Mucosa of stomach (tissue), 1 donor: ENCODE data around the gene PRR18.

Experiments
- H3K27me3 ChIP-seq: one replicate; pipeline ENCODE4 v1.7.0; 2013; ENCODE audit warnings: mild to moderate bottlenecking, low read length; ENCODE audit not compliant: control insufficient read depth, insufficient read depth
- H3K36me3 ChIP-seq: one replicate; pipeline ENCODE4 v1.7.0; 2013; ENCODE audit warnings: low read length; ENCODE audit not compliant: control insufficient read depth, insufficient read depth
- H3K4me1 ChIP-seq: one replicate; pipeline ENCODE4 v1.7.0; 2013; ENCODE audit warnings: mild to moderate bottlenecking, low read length; ENCODE audit not compliant: control insufficient read depth, insufficient read depth
- H3K4me3 ChIP-seq: one replicate; pipeline ENCODE4 v1.7.0; 2013; ENCODE audit warnings: low read length
- H3K9ac ChIP-seq: one replicate; pipeline ENCODE4 v1.7.0; 2013; ENCODE audit warnings: mild to moderate bottlenecking, low read length, moderate library complexity
- H3K9me3 ChIP-seq: one replicate; pipeline ENCODE4 v1.7.0; 2013; ENCODE audit warnings: mild to moderate bottlenecking, low read length, moderate library complexity; ENCODE audit not compliant: control insufficient read depth
- donor health status: Pancreatic carcinoma.

PRR18 gene

DNA sequence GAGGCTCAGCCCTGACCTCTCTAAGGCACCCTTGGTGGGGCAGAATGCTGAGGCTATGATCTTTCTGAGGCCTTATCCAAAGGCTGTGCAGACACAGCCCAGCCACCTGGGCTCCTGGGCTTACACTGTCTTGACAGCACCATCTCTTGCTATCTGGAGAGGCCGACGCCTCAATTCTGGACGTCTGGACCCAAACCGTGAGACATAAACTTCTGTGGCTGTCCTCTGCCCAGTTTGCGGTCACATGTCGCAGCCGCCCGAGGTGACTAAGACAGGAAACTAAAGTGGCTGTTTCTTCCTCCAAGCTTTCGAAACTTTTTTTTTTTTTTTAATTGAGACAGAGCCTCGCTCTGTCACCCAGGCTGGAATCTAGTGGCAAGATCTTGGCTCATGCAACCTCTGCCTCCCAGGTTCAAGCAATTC lies 49.3 kb downstream of the PRR18 start:
- H3K4me3 ChIP-seq, result no peak overlapping the region
- no peaks in the 10 kb centered on the region for H3K4me1 ChIP-seq
- H3K9me3 ChIP-seq, result no peaks in the 10 kb centered on the region
- H3K27me3 ChIP-seq, result peaks cover 14% of the 10 kb centered on the region
- H3K36me3 ChIP-seq, result no peaks in the 10 kb centered on the region
- no peak overlapping the region for H3K9ac ChIP-seq

DNA sequence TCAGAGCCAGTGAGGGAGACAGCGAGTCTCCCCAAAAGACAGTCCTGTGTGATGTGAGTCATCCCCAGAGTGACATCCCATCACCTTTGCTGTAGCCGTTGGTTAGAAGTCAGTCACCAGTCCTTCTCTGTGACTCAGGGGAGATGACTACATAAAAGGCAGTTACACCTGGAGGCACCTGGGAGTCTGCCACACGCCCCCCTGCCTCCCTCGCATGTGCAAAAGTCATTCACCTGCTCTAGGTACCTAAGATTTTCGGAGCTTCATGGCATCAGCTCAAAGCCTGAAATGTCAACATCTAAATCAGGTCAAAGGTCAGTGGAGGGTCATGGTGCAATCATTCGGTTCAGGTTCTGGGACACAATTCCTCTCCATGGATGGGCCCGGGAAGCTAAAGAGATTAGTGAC lies 50.3 kb downstream of the PRR18 start:
- H3K9me3 ChIP-seq, result no peaks in the 10 kb centered on the region
- H3K36me3 ChIP-seq, result no peaks in the 10 kb centered on the region
- H3K4me1 ChIP-seq, result no peaks in the 10 kb centered on the region
- no peak overlapping the region for H3K9ac ChIP-seq
- H3K4me3 ChIP-seq, result no peak overlapping the region
- H3K27me3 ChIP-seq, result peaks cover 23% of the 10 kb centered on the region
